Measurements from ENCODE around the gene CDX1.

The CDX1 gene

DNA sequence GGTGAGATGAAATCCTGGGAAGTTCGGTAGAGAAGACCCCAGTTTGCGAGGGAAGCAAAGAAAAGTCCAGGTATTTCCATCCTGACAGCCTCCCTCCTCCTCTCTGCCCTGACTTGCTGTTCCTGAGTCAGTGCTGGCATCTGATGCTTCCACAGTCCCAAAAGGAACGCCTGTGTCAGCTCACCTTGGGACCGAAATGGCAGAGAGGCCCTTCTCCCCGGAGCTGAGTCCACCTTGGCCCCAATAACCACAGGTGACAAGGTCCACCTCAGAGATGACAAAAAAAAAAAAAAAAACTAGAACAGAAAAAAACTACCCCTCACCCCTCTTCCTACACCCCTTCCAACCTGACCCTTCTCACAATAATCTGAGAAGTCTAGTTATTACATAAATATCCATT, 54.9 kb downstream of the CDX1 start:
- TF ChIP-seq, protein P1, sequence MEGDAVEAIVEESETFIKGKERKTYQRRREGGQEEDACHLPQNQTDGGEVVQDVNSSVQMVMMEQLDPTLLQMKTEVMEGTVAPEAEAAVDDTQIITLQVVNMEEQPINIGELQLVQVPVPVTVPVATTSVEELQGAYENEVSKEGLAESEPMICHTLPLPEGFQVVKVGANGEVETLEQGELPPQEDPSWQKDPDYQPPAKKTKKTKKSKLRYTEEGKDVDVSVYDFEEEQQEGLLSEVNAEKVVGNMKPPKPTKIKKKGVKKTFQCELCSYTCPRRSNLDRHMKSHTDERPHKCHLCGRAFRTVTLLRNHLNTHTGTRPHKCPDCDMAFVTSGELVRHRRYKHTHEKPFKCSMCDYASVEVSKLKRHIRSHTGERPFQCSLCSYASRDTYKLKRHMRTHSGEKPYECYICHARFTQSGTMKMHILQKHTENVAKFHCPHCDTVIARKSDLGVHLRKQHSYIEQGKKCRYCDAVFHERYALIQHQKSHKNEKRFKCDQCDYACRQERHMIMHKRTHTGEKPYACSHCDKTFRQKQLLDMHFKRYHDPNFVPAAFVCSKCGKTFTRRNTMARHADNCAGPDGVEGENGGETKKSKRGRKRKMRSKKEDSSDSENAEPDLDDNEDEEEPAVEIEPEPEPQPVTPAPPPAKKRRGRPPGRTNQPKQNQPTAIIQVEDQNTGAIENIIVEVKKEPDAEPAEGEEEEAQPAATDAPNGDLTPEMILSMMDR (conservative IDR thresholded peaks at IDR 0.05; ENCODE audit: control insufficient read depth, insufficient read depth, low read depth, low read length) = no peak
- H3K4me3 ChIP-seq (ENCODE audit: control insufficient read depth, low read depth, low read length) = no peak overlapping the region
- no peak for DNase-seq (ENCODE audit: low read depth)

DNA sequence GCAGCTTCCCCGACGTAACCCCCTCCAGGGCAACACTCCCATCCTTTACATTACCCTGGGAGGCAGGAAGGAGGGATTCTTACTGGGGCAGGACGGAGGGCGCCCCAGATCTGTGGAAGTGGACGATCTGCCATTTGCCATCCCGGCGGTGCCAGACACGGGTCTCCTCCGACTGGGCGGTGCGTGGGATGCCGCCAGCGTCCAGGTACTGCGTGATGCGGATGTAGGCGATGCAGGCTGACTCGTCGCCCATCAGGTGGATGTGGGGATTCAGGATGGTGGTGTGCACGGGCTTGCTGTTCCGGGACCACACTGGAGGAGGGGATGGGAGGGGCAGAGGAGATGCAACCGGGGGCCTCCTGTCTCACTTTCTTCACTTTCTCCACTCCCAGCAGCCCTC, 56.3 kb downstream of the CDX1 start:
- no peak overlapping the region for H3K4me3 ChIP-seq (ENCODE audit: control insufficient read depth, low read depth, low read length)
- no peak for DNase-seq (ENCODE audit: low read depth)
- TF ChIP-seq, protein P1 (conservative IDR thresholded peaks at IDR 0.05; ENCODE audit: control insufficient read depth, insufficient read depth, low read depth, low read length) = no peak

DNA sequence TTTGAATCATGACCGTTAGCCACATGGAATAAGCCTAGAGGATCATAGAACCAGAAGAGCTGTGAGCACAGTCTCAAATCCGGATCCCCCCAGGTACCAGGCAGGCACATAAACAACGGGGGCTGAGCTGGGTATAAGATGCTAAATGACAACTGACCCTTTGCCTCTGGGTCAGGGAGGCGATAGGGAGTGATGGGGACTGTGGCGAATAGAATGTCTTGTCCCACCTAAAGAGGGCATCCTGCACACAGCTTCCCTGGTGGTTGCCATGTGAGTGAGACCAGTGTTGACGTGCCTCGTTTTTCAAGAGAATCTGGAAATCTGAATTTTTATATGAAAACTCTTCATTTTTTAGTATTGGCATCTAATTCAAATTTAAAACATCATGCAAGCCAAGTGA, 56.9 kb downstream of the CDX1 start:
- DNase-seq (ENCODE audit: low read depth) = no peak
- H3K4me3 ChIP-seq (ENCODE audit: control insufficient read depth, low read depth, low read length) = no peak overlapping the region
- TF ChIP-seq, protein P1 (conservative IDR thresholded peaks at IDR 0.05; ENCODE audit: control insufficient read depth, insufficient read depth, low read depth, low read length) = no peak

DNA sequence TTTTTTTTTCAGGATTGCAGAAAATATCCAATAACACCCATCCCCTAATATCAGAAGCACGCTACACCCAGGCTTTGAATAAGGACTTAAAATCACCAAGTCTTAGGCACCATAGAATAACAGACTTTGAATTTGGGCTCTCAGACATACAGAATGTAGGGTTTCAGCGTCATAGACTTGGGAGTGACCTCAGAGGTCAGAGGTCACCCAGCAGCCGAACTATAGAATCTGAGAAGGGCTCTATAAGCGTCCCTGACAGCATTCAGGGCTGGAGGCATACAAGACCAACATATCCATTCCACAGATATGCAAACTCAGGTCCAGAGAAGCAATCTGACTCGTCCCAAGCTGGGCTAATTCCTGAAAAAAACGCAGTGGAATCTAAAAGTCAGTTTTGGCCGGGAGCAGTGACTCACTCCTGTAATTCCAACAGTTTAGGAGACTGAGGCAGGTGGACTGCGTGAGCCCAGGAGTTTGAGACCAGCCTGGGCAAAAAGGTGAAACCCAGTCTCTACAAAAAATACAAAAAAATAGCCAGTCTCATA, 58.0 kb downstream of the CDX1 start:
- no peak overlapping the region for H3K4me3 ChIP-seq (ENCODE audit: control insufficient read depth, low read depth, low read length)
- TF ChIP-seq, protein P1 (conservative IDR thresholded peaks at IDR 0.05; ENCODE audit: control insufficient read depth, insufficient read depth, low read depth, low read length) = no peak
- peak; percentile 19 for DNase-seq (ENCODE audit: low read depth)

DNA sequence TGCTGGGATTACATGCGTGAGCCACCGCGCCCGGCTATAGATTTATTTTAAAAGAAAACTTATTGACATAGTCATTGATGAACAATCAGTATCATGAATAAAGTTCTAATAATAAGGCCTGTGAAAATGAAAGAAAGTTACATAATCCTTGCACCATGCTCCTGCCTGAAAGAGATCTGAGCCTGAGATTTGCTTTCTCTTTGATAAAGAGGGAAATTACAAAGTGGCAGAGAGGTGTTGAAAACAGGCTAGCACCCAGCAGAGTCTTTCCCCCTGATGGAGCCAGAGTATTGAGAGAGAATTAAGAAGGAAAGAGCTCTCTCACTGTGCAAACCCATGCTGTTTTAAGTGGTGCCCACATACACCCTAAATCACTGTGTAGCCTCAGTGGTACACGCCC, 60.5 kb downstream of the CDX1 start:
- H3K4me3 ChIP-seq (ENCODE audit: control insufficient read depth, low read depth, low read length) = no peak overlapping the region

DNA sequence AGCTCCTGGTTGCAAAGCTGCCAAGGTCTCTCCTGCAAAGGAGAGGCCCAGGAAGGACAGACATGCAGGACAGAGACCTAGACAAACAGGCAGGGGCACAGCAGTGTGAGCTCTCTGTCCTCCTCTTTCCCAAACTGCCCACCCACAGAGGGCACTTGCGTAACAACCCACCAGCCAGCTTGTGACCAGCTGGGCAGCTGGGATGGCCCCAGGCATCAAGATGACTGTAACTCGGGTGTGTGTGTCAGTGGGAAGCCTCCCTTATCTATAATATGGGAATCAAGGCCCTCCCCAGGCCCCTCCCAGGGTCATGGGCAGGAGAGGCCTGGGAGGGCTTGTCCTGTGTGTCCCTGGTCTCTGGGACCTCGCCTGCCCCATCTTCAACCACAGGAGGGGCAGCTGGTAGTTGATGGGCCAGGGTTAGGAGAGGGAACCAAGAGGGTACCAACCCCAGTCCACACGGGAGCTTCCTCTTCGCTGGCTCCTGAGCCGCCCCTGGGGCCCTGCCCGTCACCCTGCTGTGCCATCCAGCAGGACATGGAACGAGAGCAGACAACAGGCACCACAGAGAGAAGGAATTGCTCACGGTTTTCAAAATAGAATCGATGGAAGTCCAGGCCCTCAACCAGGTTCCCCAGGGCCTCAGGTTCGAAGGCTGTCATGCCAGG, 61.2 kb downstream of the CDX1 start:
- DNase-seq (ENCODE audit: low read depth) = peak; percentile 47
- no peak overlapping the region for H3K4me3 ChIP-seq (ENCODE audit: control insufficient read depth, low read depth, low read length)
- TF ChIP-seq, protein P1 (conservative IDR thresholded peaks at IDR 0.05; ENCODE audit: control insufficient read depth, insufficient read depth, low read depth, low read length) = no peak

More for the DNA sequence above, 60.5 kb downstream of the CDX1 start:
- TF ChIP-seq, protein P1 (conservative IDR thresholded peaks at IDR 0.05; ENCODE audit: control insufficient read depth, insufficient read depth, low read depth, low read length) = no peak
- no peak for DNase-seq (ENCODE audit: low read depth)

Data from fibroblast of mammary gland (primary cell).